Measurements from ENCODE around the gene CBL. TPM values are rescaled to one million over a fixed set of nuclear protein-coding genes. Genes with fewer than 3 reads are reported as not detected.
A peak's percentile ranks its signal among the peaks of the same experiment; 100 is the strongest.

CBL gene
- total RNA-seq, 3 donors from 2014 or later (not counting 1 experiment from before 2014, with no cell fraction given) = 29.0 to 32.5 (median 30.1) TPM

GRCh38 chr11:119262668-119263351 lies 56.7 kb downstream of the CBL start:
- intact Hi-C loops (cut with micrococcal nuclease) = loop anchor here (5.0 kb wide), 1 partner anchor 36 kb away; no protein-coding TSS in a partner anchor
- peaks cover 20% of the 10 kb centered on the region for H3K4me1 ChIP-seq (ENCODE audit: control insufficient read depth, insufficient read depth, low read length)
- Mint-ChIP-seq H3K27me3 (ENCODE audit: low read depth in 2 of 2) (no peaks in the 10 kb centered on the region), H3K27ac (no peak overlapping the region), H3K4me1 (peaks cover 31 to 41% of the 10 kb centered on the region in 2 donors), H3K36me3 (no peaks in the 10 kb centered on the region), H3K4me3 (no peak overlapping the region), H3K9me3 (no peaks in the 10 kb centered on the region)
- peak; percentile 39 to 59 (median 50) for ATAC-seq
- H3K4me3 ChIP-seq (ENCODE audit: low read length) = no peak overlapping the region
- no peak for TF ChIP-seq CTCF (IDR thresholded peaks at IDR 0.05)
- DNase-seq = peak in 1 of 2 donors; percentile 54
- no peaks in the 10 kb centered on the region for H3K27me3 ChIP-seq (ENCODE audit: control insufficient read depth, insufficient read depth, low read length)
- no peaks in the 10 kb centered on the region for H3K9me3 ChIP-seq (ENCODE audit: control insufficient read depth, insufficient read depth, low read length)
- H3K36me3 ChIP-seq (ENCODE audit: control insufficient read depth, insufficient read depth, low read length) = no peaks in the 10 kb centered on the region
- WGBS (ENCODE audit: insufficient coverage) = 38% methylated on average over 4 of the region's 5 CpGs
- peak overlapping the region; percentile 36 for H3K27ac ChIP-seq (ENCODE audit: low read length)

- H3K9me3 ChIP-seq (ENCODE audit: control insufficient read depth, insufficient read depth, low read length) = no peaks in the 10 kb centered on the region
- H3K4me1 Mint-ChIP-seq = peaks cover 27 to 41% of the 10 kb centered on the region in 2 donors
- no peaks in the 10 kb centered on the region for H3K36me3 ChIP-seq (ENCODE audit: control insufficient read depth, insufficient read depth, low read length)
- H3K27me3 Mint-ChIP-seq (ENCODE audit: low read depth in 2 of 2) = no peaks in the 10 kb centered on the region
- TF ChIP-seq CTCF (IDR thresholded peaks at IDR 0.05) = no peak
- 0% methylated on average over 3 of the region's 3 CpGs for WGBS (ENCODE audit: insufficient coverage)
- intact Hi-C loops (cut with micrococcal nuclease) = loop anchor here (5.0 kb wide), 1 partner anchor 36 kb away; no protein-coding TSS in a partner anchor
- peak; percentile 69 to 84 (median 82) for ATAC-seq
- no peak overlapping the region for H3K27ac Mint-ChIP-seq
- H3K9me3 Mint-ChIP-seq = no peaks in the 10 kb centered on the region
- no peak overlapping the region for H3K4me3 ChIP-seq (ENCODE audit: low read length)
- peak in 1 of 2 donors; percentile 58 for DNase-seq
- no peaks in the 10 kb centered on the region for H3K36me3 Mint-ChIP-seq
- H3K4me1 ChIP-seq (ENCODE audit: control insufficient read depth, insufficient read depth, low read length) = peaks cover 13% of the 10 kb centered on the region
- H3K27me3 ChIP-seq (ENCODE audit: control insufficient read depth, insufficient read depth, low read length) = no peaks in the 10 kb centered on the region
- peak overlapping the region; percentile 36 for H3K27ac ChIP-seq (ENCODE audit: low read length)
- no peak overlapping the region for H3K4me3 Mint-ChIP-seq
Measured at GRCh38 chr11:119263352-119263940, 57.3 kb downstream of the CBL start.

GRCh38 chr11:119266063-119266462 lies 59.9 kb downstream of the CBL start:
- intact Hi-C loops (cut with micrococcal nuclease) = no loop called here
- WGBS (ENCODE audit: insufficient coverage) = 64% methylated on average over 2 of the region's 3 CpGs
- peaks cover 18 to 26% of the 10 kb centered on the region in 2 donors for H3K4me1 Mint-ChIP-seq
- Histone ChIP-seq H3K27ac (ENCODE audit: low read length) (no peak overlapping the region), H3K4me1 (ENCODE audit: control insufficient read depth, insufficient read depth, low read length) (peaks cover 10% of the 10 kb centered on the region), H3K27me3 (ENCODE audit: control insufficient read depth, insufficient read depth, low read length) (no peaks in the 10 kb centered on the region), H3K9me3 (ENCODE audit: control insufficient read depth, insufficient read depth, low read length) (no peaks in the 10 kb centered on the region), H3K36me3 (ENCODE audit: control insufficient read depth, insufficient read depth, low read length) (no peaks in the 10 kb centered on the region), H3K4me3 (ENCODE audit: low read length) (no peak overlapping the region)
- H3K9me3 Mint-ChIP-seq = no peaks in the 10 kb centered on the region
- no peaks in the 10 kb centered on the region for H3K36me3 Mint-ChIP-seq
- peak in 1 of 2 donors; percentile 24 for DNase-seq
- no peak overlapping the region for H3K4me3 Mint-ChIP-seq
- peak overlapping the region; percentile 0 to 27 for H3K27ac Mint-ChIP-seq
- TF ChIP-seq CTCF (IDR thresholded peaks at IDR 0.05) = no peak
- no peaks in the 10 kb centered on the region for H3K27me3 Mint-ChIP-seq (ENCODE audit: low read depth in 2 of 2)
- ATAC-seq = no peak

All from natural killer cell (primary cell).